SH-SY5Y (cell line): ENCODE results near the gene TSR1.

Source experiments
- GATA2 ChIP-seq: IDR thresholded peaks from 2 replicates; pipeline ENCODE4 v1.6.1; 2011; ENCODE audit warnings: mild to moderate bottlenecking, low read depth, low read length
- GATA3 ChIP-seq: IDR thresholded peaks from 2 replicates; pipeline ENCODE4 v1.6.1; 2011; ENCODE audit warnings: low read depth, mild to moderate bottlenecking, low read length, moderate library complexity

The TSR1 gene

DNA sequence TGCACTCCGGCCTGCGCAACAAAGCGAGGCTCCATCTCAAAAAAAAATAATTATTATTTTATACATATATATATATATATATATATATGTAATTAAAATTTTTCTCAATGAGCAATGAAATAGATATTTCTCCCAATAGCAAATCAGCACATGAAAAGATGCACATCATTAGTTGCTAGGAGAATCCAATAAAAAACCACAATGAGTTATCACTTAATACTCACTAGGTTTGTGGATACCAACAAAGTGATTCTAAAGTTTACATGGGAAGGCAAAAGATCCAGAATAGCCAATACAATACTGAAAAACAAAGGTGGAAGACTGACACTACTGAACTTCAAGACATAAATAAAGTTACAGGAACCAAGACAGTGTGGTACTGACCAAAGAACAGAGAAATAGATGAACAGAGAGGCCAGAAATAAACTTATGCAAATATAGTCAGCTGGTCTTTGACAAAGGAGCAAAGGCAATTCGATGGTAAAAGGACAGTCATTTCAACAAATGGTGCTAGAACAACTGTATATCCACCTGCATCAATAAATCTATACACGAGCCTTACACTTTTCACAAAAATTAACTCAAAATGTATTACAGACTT is 46.3 kb downstream of the TSR1 start:
- TF ChIP-seq GATA3 (no peak), GATA2 (no peak)

DNA sequence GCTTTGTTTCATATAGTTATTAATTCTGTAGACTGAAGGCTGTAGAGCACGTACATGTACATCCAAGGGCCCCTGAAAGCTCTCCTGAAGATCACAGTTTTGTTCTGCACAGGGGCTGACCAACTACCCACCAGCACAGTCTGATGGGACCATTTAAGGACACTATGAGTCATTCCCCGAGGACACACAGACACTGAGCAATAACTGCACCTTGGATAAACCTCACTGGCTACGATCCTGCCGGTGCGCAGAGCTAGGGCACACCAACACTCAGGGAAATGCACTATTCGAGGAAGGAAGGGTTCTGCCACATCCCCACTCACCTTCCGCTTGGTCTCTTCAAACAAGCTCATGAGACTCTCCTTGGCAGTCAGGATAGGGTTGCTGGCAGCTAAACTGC is 53.0 kb downstream of the TSR1 start:
- TF ChIP-seq GATA3 (no peak), GATA2 (no peak)

DNA sequence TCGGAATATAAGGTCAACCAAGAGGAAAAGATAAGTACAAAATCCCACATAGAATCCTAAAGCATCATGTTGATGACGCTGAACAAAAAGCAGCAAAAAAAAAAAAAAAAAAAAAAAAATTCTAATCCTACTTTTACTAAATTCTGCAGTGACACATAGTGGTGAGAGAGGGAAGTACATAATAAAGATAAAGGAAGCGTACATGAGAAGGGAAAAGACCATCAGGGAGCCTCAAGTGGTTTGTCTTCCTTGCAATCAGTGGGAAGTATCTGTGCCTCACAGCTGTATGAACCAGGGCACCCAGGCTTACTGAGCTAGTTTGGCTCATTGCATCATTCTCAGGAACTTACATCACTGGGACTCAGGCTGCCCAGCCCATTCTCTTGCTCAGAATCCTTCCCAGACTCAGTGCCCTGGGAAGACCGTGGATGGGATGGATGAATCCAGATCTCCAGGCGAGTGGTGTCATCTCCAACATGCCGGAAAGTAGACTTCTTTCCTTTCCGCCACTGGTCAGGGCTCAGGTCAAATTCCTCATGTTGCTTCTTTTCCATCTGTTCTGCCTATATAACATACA is 53.9 kb downstream of the TSR1 start:
- TF ChIP-seq GATA2 (no peak), GATA3 (no peak)

DNA sequence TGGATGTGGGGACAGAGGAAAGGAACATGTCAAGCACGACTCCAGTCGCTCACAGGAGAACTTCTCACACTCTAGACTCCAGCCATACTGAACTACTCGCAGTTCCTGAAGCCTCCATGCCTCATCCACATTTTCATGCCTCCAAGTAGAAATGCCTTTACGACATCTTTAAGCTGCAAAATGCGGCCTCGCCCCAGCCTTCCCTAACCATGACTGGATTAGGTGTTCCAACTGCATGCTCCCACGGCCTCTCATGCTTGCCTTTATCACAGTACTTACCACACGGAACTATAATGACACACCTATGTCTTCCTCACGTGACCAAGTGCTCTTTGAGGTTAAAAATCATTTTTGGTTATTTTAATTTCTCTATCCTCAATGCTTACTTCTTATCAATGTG is 56.5 kb downstream of the TSR1 start:
- no peak for TF ChIP-seq GATA3
- TF ChIP-seq GATA2: no peak

DNA sequence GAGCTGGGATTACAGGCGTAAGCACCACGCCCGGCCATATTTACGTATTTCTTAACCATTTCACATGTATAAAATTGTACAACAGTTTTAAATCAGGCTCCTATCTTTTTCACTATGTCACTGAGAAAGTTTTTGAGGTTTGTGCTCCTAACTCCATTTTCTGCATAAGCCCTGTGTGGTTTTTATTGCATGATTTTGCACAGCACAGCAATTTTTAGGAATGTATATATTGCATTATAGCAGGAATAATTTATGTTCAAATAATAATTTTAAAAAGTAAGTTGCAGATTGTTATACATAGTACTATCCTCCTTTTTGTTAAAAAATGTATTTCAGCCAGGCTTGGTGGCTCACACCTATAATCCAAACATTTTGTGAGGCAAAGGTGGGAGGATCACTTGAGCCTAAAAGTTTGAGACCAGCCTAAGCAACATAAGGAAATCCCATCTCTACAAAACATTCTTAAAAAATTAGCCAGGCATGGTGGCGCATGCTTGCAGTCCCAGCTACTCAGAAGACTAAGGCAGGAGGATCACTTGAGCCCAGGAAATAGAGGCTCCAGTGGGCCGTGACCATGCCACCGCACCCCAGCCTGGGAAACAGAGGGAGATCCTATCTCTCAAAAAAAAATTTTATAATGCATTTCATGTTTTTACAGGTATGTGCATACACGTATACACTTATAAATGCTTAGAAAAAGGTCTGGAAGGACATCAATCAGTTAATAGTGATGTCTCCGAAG is 58.7 kb downstream of the TSR1 start:
- TF ChIP-seq GATA2 (no peak), GATA3 (no peak)

DNA sequence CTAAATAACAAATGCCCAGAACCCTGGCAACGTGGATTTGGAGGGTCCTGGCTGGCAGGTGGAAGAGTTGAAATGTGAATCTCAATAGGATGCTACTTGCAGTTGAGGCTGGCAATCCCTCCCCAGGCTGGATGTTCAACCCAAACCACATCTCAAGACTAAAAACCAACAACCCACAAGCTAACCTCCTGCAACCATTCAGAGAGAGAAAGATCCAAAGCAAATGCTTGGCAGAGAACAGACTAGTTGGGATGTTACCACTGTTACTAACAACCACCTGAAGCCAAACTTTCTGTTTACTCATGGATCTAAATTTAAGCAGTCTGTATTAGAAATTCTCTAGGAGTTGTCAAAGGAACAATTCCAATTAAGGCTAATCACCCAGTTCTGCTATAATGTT is 60.5 kb downstream of the TSR1 start:
- TF ChIP-seq GATA2: no peak
- no peak for TF ChIP-seq GATA3

DNA sequence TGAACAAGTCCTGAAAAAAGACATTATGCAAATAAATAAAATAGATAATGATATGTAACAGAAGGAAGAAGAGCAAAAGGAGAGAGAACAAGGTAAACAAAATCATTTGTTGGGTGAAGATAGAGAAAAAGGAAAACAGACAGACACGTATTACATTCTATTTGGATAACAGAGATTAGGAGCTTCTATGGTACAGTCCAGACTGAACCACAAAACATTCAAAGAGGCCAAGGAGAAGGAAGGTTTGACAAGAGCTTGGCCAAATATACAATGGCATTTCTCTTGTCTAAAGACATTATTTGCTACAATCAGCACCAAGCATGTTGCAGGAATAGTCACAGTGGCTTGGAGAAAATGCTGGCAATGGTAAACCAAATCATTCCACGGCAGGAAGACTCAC is 61.8 kb downstream of the TSR1 start:
- TF ChIP-seq GATA3 (no peak), GATA2 (no peak)
